Spleen (tissue), 7 donors: ENCODE measurements around the gene SLC35F1.

Source experiments
- CTCF ChIP-seq, 11 experiments: fragments of 200-600 bp in 7 of 11; fragments of 450-650 bp in 4 of 11; sonication (generic) in 4 of 11; IDR thresholded peaks in 8 of 11; conservative IDR thresholded peaks in 3 of 11; 1 replicate in 7 of 11; 2 replicates in 4 of 11; pipeline versions ENCODE4 v1.4.0 to v1.8.0; 2016 to 2021; ENCODE audit warnings: antibody characterized with exemption in 11 of 11, inconsistent platforms in 4 of 11, mild to moderate bottlenecking in 1 of 11
- POLR2A ChIP-seq, 3 donors: fragments of 450-650 bp; IDR thresholded peaks; one replicate each; pipeline ENCODE4 v1.5.1; 2017; ENCODE audit warnings: antibody characterized with exemption in 3 of 3, mild to moderate bottlenecking in 1 of 3
- donor health status: DM: no; HTN: no; CAD: no; lungs with moderate emphysema.
- donor health status: DM: no; HTN: no; CAD: no.
- donor health status: DM: no; HTN: no; CAD: no.

DNA sequence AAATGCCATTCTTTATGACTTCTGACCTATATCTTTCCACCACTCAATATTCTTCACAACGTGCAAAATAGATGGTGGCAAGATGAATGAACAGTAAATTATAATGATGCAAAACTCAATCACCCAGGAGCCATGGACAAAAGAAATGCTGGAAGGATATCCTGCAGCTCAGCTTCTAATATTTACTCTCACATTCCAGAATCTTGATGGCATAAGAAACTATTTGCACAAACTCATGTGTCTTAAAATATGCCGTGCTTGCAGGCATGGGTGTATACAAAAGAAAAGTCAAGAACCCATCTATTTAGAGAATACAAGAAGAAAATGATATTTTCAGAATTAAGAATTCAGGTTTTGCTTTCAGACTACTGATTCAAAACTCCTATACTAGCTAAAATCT is 217.8 kb downstream of the SLC35F1 start:
- TF ChIP-seq CTCF (IDR thresholded peaks at IDR 0.05 in 8 of 11, conservative IDR thresholded peaks at IDR 0.05 in 3 of 11) (no peak), POLR2A (IDR thresholded peaks at IDR 0.05) (no peak)
